SK-N-SH (cell line): Measurements from ENCODE around the gene IFIT1B. TPM values are rescaled to one million over a fixed set of nuclear protein-coding genes. Genes with fewer than 3 reads are reported as not detected.

Experiments
- CTCF ChIA-PET: fragments of 300-600, 350-600 bp; formaldehyde crosslinking; extraction: SDS; loops from one replicate; lab custom pipeline; 2021; lab: Yijun Ruan, JAX
- POLR2A ChIA-PET: fragments of 350-600 bp; sonication (Branson Sonifier 250); formaldehyde crosslinking; extraction: SDS; loops from one replicate; lab custom pipeline; 2020; ENCODE audit warnings: antibody characterized with exemption, inconsistent platforms; lab: Yijun Ruan, JAX
- DNase-seq: peaks from one replicate; pipeline ENCODE4 v3.0.0; 2012
- H2AFZ ChIP-seq: fragments of 200-600 bp; sonication (generic); 2 replicates; pipeline ENCODE4 v1.8.1; 2016; ENCODE audit warnings: antibody characterized with exemption, mild to moderate bottlenecking, low read depth
- H3F3A ChIP-seq: fragments of 200-600 bp; sonication (generic); replicated peaks from 2 replicates; pipeline ENCODE3; 2016; ENCODE audit warnings: antibody characterized with exemption, mild to moderate bottlenecking; ENCODE audit not compliant: insufficient read depth
- H3K27ac ChIP-seq, 2 experiments: fragments of 200-500 bp in 1 of 2; fragments of 200-600 bp in 1 of 2; sonication (Bioruptor generic) in 1 of 2; sonication (generic), shearing (Covaris generic) in 1 of 2; 2 replicates each; pipeline versions ENCODE4 v1.5.1 to v1.6.1; 2014 to 2016; ENCODE audit warnings: low read depth in 2 of 2, inconsistent platforms in 1 of 2, low read length in 1 of 2, mild to moderate bottlenecking in 1 of 2, mixed read lengths in 1 of 2
- H3K27me3 ChIP-seq: fragments of 200-600 bp; sonication (generic), shearing (Covaris generic); 2 replicates; pipeline ENCODE4 v1.6.1; 2016; ENCODE audit warnings: mixed run types; ENCODE audit not compliant: insufficient read depth
- H3K36me3 ChIP-seq, 2 experiments: fragments of 200-500 bp in 1 of 2; fragments of 200-600 bp in 1 of 2; sonication (Bioruptor generic) in 1 of 2; sonication (generic) in 1 of 2; replicated peaks in 1 of 2; 2 replicates each; pipeline versions ENCODE3 to v1.5.1; 2014 to 2016; ENCODE audit warnings: low read length in 1 of 2, mild to moderate bottlenecking in 1 of 2; ENCODE audit not compliant: insufficient read depth in 2 of 2, control insufficient read depth in 1 of 2
- H3K4me1 ChIP-seq, 2 experiments: fragments of 200-500 bp in 1 of 2; fragments of 200-600 bp in 1 of 2; sonication (Bioruptor generic) in 1 of 2; sonication (generic), shearing (Covaris generic) in 1 of 2; 2 replicates each; pipeline versions ENCODE4 v1.5.1 to v1.6.1; 2014 to 2016; ENCODE audit warnings: low read depth in 1 of 2, low read length in 1 of 2, mixed run types in 1 of 2; ENCODE audit not compliant: insufficient read depth in 2 of 2, control insufficient read depth in 1 of 2
- H3K4me2 ChIP-seq: fragments of 200-600 bp; sonication (generic), shearing (Covaris generic); 2 replicates; pipeline ENCODE4 v1.6.1; 2017; ENCODE audit warnings: mixed run types
- H3K4me3 ChIP-seq, 2 experiments: fragments of 200-500 bp in 1 of 2; fragments of 200-600 bp in 1 of 2; sonication (Bioruptor generic) in 1 of 2; sonication (generic), shearing (Covaris generic) in 1 of 2; 2 replicates each; pipeline versions ENCODE4 v1.5.1 to v1.8.1; 2014 to 2016; ENCODE audit warnings: low read depth in 2 of 2, inconsistent platforms in 1 of 2, low read length in 1 of 2, mild to moderate bottlenecking in 1 of 2, mixed read lengths in 1 of 2, moderate library complexity in 1 of 2
- H3K79me2 ChIP-seq: fragments of 200-600 bp; sonication (generic); 2 replicates; pipeline ENCODE4 v1.8.1; 2017; ENCODE audit warnings: mild to moderate bottlenecking; ENCODE audit not compliant: insufficient read depth
- H3K9ac ChIP-seq: fragments of 200-600 bp; sonication (generic); 2 replicates; pipeline ENCODE4 v1.6.1; 2017; ENCODE audit warnings: mixed run types
- H3K9me2 ChIP-seq: fragments of 200-600 bp; sonication (generic); 2 replicates; pipeline ENCODE4 v1.6.1; 2017; ENCODE audit warnings: mixed run types
- H3K9me3 ChIP-seq: fragments of 200-600 bp; sonication (generic); 2 replicates; pipeline ENCODE4 v1.6.1; 2017; ENCODE audit warnings: mixed run types, mild to moderate bottlenecking, moderate library complexity
- H4K20me1 ChIP-seq: fragments of 200-600 bp; sonication (generic); 2 replicates; pipeline ENCODE4 v1.6.1; 2017; ENCODE audit warnings: mild to moderate bottlenecking, mixed run types; ENCODE audit not compliant: insufficient read depth
- CHD2 ChIP-seq: fragments of 150-350 bp; IDR thresholded peaks from 2 replicates; pipeline ENCODE4 v1.6.1; 2018; ENCODE audit warnings: low read length; ENCODE audit not compliant: partially characterized antibody
- EP300 ChIP-seq, 2 experiments: IDR thresholded peaks; 2 replicates each; pipeline versions ENCODE4 v1.4.0 to v1.6.1; 2012; ENCODE audit warnings: borderline replicate concordance in 1 of 2, low read depth in 1 of 2, low read length in 1 of 2
- EZH2phosphoT487 ChIP-seq: fragments of 200-600 bp; sonication (generic); IDR thresholded peaks from 2 replicates; pipeline ENCODE4 v1.6.1; 2017; ENCODE audit warnings: low read depth, mixed run types, mild to moderate bottlenecking, antibody characterized with exemption, moderate library complexity, borderline replicate concordance
- FOSL2 ChIP-seq: IDR thresholded peaks from 2 replicates; pipeline ENCODE4 v1.4.0; 2012; ENCODE audit warnings: low read depth, mild to moderate bottlenecking, moderate library complexity, borderline replicate concordance
- FOXM1 ChIP-seq: IDR thresholded peaks from 2 replicates; pipeline ENCODE4 v1.4.0; 2012; ENCODE audit warnings: low read depth, mild to moderate bottlenecking
- GABPA ChIP-seq: IDR thresholded peaks from 2 replicates; pipeline ENCODE4 v1.4.0; 2012; ENCODE audit warnings: low read depth, mild to moderate bottlenecking
- GATA2 ChIP-seq: sonication (generic); formaldehyde crosslinking; IDR thresholded peaks from 2 replicates; pipeline ENCODE4 v1.5.0; 2020; ENCODE audit warnings: mild to moderate bottlenecking, missing genetic modification reagents
- MAX ChIP-seq: IDR thresholded peaks from 2 replicates; pipeline ENCODE4 v1.4.0; 2012; ENCODE audit warnings: low read depth
- MXI1 ChIP-seq: IDR thresholded peaks from 2 replicates; pipeline ENCODE4 v1.6.1; 2012; ENCODE audit warnings: mild to moderate bottlenecking, low read depth, low read length, improper control_type of control experiment
- NRF1 ChIP-seq: IDR thresholded peaks from 2 replicates; pipeline ENCODE4 v1.6.1; 2012; ENCODE audit warnings: low read depth, mild to moderate bottlenecking, low read length
- RAD21 ChIP-seq: IDR thresholded peaks from 2 replicates; pipeline ENCODE4 v1.6.1; 2012; ENCODE audit warnings: mild to moderate bottlenecking, low read length
- REST ChIP-seq: IDR thresholded peaks from 2 replicates; pipeline ENCODE4 v1.6.1; 2012; ENCODE audit warnings: mild to moderate bottlenecking, low read depth, low read length, moderate library complexity
- RXRA ChIP-seq: IDR thresholded peaks from 2 replicates; pipeline ENCODE4 v1.4.0; 2012; ENCODE audit warnings: low read depth, mild to moderate bottlenecking, borderline replicate concordance
- TEAD4 ChIP-seq: IDR thresholded peaks from 2 replicates; pipeline ENCODE4 v1.4.0; 2012; ENCODE audit warnings: mild to moderate bottlenecking, borderline replicate concordance; ENCODE audit not compliant: insufficient read depth
- YY1 ChIP-seq: IDR thresholded peaks from 2 replicates; pipeline ENCODE4 v1.4.0; 2012; ENCODE audit warnings: low read depth, mild to moderate bottlenecking
- WGBS: methylation state at CpG from one replicate; pipeline ENCODE4 v1.1.6; 2017; ENCODE audit warnings: low lambda C conversion rate; 5-methylcytosine and 5-hydroxymethylcytosine counted together
- polyA plus RNA-seq, 3 experiments: library from polyadenylated mRNA; depleted of rRNA; stranded (reverse); fragments of >200 nt; gene quantifications; 2 replicates each; pipeline ENCODE4 v1.2.3, GENCODE V29; 2012
- TF ChIP-seq, protein P1 (sequence below): fragments of 200-600 bp; sonication (generic); IDR thresholded peaks from 2 replicates; pipeline ENCODE4 v1.6.1; 2017; ENCODE audit warnings: antibody characterized with exemption, mild to moderate bottlenecking, moderate library complexity
- TF ChIP-seq, protein P2 (sequence below): fragments of 150-350 bp; IDR thresholded peaks from 2 replicates; pipeline ENCODE4 v1.6.1; 2017; ENCODE audit warnings: antibody characterized with exemption, low read length, low read depth, borderline replicate concordance
- TF ChIP-seq, protein P3 (sequence below): fragments of 150-350 bp; IDR thresholded peaks from 2 replicates; pipeline ENCODE4 v1.6.1; 2016; ENCODE audit warnings: mild to moderate bottlenecking, low read depth, low read length

IFIT1B gene
- polyA plus RNA-seq, 1 of the 3 experiments (the other 2 are of a cell fraction), result 0.03 TPM

- Histone ChIP-seq H4K20me1 (no peaks in the 10 kb centered on the region), H3K4me3 (no peak overlapping the region), H3F3A (peaks cover 6% of the 10 kb centered on the region), H3K9ac (no peak overlapping the region), H3K79me2 (peaks cover 19% of the 10 kb centered on the region; the same call in 1 of the 2 replicates), H2AFZ (no peak overlapping the region), H3K27ac (no peak overlapping the region), H3K4me2 (no peak overlapping the region), H3K36me3 (peaks cover 9 to 17% of the 10 kb centered on the region in 2 experiments), H3K9me3 (no peaks in the 10 kb centered on the region), H3K9me2 (no peaks in the 10 kb centered on the region), H3K4me1 (peaks cover 7 to 11% of the 10 kb centered on the region in 2 experiments; a peak in 3 of 4 replicates), H3K27me3 (no peaks in the 10 kb centered on the region)
- ChIA-PET POLR2A (no interaction called here), CTCF (interaction anchor here (1.1 to 1.7 kb wide), 2 partner anchors 9 to 29 kb away, joined by 3 to 5 read pairs; no protein-coding TSS in a partner anchor)
- TF ChIP-seq MAX (no peak), GABPA (no peak), YY1 (no peak), EP300 (IDR thresholded peaks at IDR 0.05; ENCODE audit: borderline replicate concordance in 1 of 2, low read depth in 1 of 2, low read length in 1 of 2) (no peak), GATA2 (CRISPR knock-in tag) (no peak), NRF1 (no peak), CHD2 (no peak), FOXM1 (no peak), RAD21 (no peak), TEAD4 (no peak), RXRA (no peak), FOSL2 (no peak), MXI1 (no peak), EZH2phosphoT487 (no peak), REST (no peak)
- TF ChIP-seq, protein P1, sequence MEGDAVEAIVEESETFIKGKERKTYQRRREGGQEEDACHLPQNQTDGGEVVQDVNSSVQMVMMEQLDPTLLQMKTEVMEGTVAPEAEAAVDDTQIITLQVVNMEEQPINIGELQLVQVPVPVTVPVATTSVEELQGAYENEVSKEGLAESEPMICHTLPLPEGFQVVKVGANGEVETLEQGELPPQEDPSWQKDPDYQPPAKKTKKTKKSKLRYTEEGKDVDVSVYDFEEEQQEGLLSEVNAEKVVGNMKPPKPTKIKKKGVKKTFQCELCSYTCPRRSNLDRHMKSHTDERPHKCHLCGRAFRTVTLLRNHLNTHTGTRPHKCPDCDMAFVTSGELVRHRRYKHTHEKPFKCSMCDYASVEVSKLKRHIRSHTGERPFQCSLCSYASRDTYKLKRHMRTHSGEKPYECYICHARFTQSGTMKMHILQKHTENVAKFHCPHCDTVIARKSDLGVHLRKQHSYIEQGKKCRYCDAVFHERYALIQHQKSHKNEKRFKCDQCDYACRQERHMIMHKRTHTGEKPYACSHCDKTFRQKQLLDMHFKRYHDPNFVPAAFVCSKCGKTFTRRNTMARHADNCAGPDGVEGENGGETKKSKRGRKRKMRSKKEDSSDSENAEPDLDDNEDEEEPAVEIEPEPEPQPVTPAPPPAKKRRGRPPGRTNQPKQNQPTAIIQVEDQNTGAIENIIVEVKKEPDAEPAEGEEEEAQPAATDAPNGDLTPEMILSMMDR, result no peak
- TF ChIP-seq, protein P2, sequence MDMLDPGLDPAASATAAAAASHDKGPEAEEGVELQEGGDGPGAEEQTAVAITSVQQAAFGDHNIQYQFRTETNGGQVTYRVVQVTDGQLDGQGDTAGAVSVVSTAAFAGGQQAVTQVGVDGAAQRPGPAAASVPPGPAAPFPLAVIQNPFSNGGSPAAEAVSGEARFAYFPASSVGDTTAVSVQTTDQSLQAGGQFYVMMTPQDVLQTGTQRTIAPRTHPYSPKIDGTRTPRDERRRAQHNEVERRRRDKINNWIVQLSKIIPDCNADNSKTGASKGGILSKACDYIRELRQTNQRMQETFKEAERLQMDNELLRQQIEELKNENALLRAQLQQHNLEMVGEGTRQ, result no peak
- TF ChIP-seq, protein P3, sequence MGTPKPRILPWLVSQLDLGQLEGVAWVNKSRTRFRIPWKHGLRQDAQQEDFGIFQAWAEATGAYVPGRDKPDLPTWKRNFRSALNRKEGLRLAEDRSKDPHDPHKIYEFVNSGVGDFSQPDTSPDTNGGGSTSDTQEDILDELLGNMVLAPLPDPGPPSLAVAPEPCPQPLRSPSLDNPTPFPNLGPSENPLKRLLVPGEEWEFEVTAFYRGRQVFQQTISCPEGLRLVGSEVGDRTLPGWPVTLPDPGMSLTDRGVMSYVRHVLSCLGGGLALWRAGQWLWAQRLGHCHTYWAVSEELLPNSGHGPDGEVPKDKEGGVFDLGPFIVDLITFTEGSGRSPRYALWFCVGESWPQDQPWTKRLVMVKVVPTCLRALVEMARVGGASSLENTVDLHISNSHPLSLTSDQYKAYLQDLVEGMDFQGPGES, result no peak
- no peak for DNase-seq
- WGBS, result 86% methylated on average over 4 of the region's 4 CpGs
Observed at GRCh38 chr10:89339875-89340274, 38.0 kb upstream of the IFIT1B start.
